ENCODE data around the gene GON7.
"Not testable (repeated sequence)": the region's sequence is repeated elsewhere in the genome, so short reads cannot be mapped to it uniquely, and the experiment has no call there.

DNA sequence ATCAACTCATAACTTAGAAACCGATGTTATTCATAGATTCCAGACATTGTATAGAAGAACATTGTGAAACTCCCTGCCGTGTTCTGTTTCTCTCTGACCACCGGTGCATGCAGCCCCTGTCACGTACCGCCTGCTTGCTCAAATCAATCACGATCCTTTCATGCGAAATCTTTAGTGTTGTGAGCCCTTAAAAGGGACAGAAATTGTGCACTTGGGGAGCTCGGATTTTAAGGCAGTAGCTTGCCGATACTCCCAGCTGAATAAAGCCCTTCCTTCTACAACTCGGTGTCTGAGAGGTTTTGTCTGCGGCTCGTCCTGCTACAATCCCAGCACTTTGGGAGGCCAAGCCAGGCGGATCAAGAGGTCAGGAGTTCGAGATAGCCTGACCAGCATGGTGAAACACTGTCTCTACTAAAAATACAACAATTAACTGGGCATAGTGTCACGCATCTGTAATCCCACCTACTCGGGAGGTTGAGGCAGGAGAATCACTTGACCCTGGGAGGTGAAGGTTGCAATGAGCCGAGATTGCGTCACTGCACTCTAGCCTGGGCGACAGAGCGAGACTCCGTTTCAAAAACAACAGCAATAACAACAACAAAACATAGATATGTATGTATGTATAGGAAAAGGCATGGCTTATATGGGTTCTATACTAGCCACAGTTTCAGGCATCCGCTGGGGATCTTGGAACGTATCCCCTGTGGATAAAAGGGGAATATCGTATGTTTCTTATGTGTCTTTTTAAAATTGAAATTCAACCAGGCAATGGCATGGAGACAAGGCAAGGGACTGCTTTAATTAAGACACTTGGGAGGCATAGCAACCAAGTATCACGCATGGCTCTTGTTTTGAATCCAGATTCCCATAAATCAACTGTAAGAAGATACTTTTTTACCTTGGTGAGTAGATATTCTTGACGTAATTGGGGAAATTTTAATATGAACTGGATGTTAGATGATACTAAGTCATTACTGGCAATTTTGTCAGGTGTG, 41.3 kb downstream of the GON7 start:
- TF ChIP-seq, protein P1, sequence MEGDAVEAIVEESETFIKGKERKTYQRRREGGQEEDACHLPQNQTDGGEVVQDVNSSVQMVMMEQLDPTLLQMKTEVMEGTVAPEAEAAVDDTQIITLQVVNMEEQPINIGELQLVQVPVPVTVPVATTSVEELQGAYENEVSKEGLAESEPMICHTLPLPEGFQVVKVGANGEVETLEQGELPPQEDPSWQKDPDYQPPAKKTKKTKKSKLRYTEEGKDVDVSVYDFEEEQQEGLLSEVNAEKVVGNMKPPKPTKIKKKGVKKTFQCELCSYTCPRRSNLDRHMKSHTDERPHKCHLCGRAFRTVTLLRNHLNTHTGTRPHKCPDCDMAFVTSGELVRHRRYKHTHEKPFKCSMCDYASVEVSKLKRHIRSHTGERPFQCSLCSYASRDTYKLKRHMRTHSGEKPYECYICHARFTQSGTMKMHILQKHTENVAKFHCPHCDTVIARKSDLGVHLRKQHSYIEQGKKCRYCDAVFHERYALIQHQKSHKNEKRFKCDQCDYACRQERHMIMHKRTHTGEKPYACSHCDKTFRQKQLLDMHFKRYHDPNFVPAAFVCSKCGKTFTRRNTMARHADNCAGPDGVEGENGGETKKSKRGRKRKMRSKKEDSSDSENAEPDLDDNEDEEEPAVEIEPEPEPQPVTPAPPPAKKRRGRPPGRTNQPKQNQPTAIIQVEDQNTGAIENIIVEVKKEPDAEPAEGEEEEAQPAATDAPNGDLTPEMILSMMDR (IDR thresholded peaks at IDR 0.05) = not testable (repeated sequence)
- TF ChIP-seq ZFX (IDR thresholded peaks at IDR 0.05; ENCODE audit: borderline replicate concordance) = not testable (repeated sequence)

Data from 22Rv1 (cell line).